Stimulated activated CD4-positive, alpha-beta T cell treated with anti-CD3 and anti-CD28 coated beads, Interleukin-15, amount 100 ng/mL, for 24 hours (primary cell): ENCODE measurements around the gene ZNF668.
A peak's percentile ranks its signal among the peaks of the same experiment; 100 is the strongest.
"Not testable (repeated sequence)": the region's sequence is repeated elsewhere in the genome, so short reads cannot be mapped to it uniquely, and the experiment has no call there.

Experiments used
- DNase-seq: peaks from one replicate; pipeline ENCODE4 v3.0.0-alpha.2; 2020

ZNF668 gene

DNA sequence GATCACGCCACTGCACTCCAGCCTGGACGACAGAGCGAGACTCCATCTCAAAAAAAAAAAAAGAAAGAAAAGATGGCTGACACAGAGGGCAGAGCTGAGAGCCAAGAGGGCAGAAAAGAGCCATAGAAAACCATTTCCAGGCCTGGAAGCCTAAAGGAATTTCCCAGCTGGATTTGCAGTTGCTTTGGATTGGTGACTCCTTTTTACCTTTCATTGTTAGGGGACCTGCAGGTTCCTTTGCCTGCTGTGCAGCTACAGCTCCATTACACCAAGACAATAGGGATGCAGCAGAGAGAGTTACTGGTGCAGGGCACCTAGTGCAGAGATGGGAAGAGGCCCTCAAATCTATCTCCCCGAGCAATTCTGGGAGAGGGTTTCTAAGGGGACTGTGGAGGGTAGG is 18.4 kb downstream of the ZNF668 start:
- no peak for DNase-seq

DNA sequence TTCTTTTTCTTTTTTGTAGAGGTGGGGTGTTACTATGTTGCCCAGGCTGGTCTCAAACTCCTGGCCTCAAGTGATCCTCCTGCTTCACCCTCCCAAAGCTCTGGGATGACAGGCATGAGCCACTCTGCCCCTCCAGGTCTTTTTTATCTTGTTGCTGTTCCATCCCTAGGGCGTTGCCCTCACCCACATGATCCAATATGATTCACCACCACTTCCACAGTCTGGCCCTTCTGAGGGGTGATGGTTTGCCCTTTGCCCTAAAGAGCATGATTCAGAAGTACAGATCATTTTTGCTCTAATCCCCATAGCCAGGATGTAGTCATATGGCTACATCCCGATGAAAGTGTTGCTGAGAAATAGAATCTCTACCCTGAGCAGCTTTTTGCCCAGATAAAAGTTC is 21.9 kb downstream of the ZNF668 start:
- DNase-seq, result no peak

DNA sequence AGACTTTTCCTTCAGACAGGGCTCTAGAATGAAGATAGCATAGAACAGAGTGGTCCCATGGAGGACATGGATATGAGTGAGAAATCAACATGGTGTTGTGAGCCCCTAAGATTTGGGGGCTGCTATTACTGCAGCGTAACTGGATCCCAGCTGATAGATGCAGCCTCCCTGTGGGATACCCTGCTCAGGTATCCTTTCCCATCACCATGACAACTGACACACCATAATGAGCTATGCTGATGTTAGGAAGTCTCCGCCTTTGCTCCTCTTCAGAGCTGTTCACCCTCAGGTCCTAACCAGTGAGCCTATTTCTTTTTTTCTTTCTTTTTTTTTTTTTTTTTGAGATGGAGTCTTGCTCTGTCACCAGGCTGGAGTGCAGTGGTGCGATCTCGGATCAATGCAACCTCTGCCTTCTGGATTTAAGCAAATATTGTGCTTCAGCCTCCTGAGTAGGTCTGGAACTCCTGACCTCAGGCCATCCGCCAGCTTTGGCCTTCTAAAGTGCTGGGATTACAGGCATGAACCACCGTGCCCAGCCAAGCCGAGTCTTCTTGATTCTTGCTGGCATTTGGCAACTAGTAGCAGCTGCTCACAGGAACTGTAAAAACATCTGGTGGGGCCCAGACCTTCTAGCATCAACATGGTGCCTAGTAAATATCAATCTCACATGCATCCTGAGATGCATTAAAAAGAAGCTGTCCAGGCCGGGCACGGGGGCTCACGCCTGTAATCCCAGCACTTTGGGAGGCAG is 23.6 kb downstream of the ZNF668 start:
- no peak for DNase-seq

DNA sequence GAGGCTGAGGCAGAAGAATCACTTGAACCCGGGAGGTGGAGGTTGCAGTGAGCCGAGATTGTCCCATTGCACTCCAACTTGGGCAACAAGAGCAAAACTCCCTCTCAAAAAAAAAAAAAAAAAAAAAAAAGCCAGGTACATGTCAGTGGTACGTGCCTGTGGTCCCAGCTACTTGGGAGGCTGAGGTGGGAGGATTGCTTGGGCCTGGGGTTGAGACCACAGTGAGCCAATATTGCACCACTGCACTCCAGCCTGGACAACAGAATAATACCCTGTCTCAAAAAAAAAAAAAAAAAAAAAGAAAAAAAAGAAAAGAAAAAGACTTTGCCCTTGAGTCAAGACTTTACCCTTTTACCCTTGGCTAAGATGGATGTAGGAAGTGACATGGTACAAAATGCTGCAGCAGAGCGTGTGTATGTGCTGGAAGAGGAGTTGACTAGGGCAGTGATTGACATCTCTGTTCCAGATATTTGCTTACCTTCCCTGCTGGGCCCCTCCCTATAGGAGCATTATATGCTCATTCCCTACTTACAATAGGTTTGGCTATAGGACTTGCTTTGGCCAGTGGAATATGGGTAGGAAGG is 30.1 kb downstream of the ZNF668 start:
- no peak for DNase-seq

DNA sequence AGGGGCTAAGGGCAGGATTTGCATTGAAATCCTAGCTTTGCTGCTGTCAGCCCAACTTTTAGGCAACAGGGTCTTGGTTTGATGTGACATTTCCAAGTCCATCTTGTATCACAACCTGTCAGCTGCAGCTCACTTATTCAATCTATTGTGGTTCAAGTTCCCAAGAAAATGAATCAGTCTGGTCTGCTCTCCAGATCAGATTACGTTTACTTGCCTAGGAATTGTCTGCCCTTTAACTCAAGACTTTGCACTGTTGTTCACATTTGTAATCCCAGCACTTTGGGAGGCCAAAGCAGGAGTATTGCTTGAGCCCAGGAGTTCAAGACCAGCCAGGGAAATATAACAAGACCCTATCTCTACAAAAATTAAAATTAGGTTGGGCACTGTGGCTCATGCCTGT is 30.7 kb downstream of the ZNF668 start:
- no peak for DNase-seq

DNA sequence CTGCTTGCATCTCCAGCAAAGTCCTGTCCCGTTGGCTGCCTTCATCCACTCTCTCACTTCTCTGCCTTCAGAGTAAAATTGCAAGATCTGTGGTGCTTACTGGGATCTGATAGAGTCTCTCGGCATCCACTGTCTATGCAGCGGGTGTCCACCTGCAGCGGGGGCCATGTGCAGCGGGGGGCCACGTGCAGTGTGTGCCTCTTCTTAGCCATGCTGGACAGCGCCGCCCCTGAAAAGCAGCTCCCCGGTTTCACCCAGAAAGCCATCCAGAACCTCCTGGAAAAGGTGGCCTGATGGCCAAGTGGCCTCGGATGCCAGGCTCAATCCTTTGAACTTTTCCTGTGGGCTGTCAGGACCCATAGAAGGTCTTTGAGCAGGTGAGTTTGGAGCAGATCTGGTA is 31.2 kb downstream of the ZNF668 start:
- DNase-seq, result no peak

DNA sequence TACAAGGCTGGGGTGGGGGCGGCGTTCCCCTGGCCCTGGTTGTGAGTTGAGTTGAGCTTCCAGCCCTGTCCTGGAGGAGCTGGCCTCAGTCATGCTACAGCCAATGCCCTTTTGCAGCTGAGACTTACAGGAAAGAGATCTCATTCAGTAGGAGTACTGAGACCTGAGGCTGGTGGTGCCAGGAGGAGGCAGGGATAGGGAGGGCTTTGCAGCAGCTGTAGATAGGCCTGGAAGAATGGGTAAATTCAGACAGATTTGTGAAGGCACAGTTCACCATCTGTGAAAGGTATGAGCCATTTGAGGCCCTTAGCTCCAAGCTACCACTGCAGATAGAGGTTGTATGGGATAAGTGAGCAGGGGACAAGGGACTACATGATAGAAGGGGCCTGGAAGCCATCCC is 35.0 kb downstream of the ZNF668 start:
- no peak for DNase-seq

DNA sequence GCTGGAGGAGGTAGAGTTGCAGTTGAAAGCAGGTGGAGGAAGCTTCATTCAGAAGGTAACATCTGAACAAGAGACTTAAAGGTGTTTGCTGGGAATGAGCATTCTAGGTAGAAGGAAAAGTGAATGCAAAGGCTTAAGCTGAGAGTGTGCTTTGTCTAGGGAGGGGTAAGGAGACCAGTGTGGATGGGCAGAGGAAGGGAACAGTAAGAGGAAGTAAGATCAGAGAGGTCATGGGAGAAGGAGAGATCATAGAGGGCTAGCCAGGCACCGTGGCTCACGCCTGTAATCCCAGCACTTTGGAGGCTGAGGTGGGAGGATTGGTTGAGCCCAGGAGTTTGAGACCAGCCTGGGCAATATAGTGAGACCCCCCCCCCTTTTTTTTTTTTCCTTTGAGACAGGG is 37.3 kb downstream of the ZNF668 start:
- DNase-seq, result no peak

DNA sequence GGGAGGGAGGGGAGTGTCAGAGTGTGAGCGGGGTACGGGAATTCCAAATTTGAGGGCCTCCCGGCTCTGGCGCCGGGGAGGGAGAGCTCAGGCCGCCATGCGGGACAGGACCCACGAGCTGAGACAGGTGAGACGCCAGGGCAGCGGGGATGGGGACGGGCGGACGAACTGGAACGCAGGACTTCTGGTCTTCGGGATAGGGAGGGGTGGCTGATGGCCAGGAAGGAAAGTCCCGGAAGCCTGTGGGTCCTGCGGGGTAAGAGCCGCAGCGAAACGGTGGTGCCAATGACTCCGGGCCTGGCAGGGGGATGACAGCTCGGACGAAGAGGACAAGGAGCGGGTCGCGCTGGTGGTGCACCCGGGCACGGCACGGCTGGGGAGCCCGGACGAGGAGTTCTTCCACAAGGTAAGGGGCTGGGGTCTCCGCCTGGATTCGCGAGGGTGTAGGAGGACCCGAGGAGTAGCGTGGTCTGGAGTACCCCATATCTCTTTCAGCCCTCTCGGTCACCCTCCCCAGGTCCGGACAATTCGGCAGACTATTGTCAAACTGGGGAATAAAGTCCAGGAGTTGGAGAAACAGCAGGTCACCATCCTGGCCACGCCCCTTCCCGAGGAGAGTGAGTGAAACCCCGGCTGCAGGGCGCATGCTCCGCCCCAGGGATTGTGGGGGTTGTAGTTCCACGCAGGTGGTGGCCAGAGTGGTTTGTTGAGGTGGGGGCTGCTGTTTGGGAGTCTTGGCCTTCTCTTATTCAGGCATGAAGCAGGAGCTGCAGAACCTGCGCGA is 40.1 kb downstream of the ZNF668 start:
- DNase-seq, result peak; percentile 93

DNA sequence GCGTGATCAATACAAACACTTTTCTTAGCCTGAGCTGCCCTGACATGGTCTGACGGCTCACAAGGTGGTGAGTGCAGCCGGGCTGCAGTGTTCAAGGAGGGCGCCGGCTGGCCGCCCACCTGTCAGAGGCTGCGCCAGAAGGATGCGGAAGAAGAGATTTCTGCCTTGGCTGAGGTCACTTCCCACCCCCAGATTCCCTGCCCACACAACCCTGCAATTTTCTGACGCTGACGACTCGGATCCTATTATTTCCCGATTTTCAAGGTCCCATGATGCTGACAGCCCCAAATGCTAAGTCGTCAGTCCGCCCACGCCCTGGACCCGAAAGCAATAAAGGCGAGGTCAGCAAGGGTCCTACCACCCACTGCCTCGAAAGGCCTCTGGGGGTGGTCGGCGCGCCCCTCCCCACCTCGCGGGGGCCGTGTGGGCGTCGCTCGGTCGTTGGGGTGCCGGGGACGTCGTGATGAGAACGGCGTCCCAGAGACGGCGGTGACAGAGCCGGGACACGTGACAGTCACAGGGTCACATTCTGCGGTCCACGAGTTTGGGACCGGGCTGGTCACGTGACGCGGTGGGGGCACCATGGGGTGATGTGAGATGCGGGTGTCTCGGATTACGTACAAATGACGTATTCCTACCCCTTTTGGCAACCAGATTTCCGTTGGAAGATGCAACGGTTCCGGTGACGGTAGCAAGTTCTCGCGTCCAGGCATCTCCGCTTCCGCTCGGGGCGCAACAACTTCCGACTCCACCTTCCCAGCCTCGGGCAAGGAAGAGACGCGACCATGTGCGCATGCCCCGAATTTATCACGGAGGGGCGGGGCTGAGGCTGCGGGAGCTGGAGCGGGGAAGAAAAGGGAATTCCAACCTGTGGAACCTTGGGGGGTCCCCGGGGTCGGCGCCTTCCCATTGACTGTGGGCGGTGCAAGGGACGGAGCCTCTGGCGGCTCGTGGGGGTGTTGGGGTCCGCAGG is 41.0 kb downstream of the ZNF668 start, which contains the start of gene STX4:
TSS of gene STX4 (plus strand) at position 823 of the 973 bp plus-strand sequence. CDS start 248 bp downstream, outside the sequence.
- DNase-seq, result peak; percentile 98

DNA sequence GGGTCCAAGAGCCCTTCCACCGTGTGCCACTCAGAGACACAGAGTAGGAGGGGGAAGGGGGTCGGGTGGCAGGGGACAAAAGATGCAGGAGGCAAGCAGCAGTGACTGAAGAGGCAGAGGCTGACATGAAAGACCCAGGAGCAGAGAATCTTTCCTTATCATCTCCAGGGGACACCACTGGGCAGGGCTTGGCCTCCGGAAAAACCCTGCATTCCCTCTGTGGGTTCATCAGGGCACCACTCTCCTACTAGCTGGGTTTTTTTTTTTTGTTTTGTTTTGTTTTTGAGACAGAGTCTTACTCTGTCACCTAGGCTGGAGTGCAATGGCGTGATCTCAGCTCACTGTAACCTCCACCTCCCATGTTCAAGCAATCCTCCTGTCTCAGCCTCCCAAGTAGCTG is 42.8 kb downstream of the ZNF668 start:
- no peak for DNase-seq

DNA sequence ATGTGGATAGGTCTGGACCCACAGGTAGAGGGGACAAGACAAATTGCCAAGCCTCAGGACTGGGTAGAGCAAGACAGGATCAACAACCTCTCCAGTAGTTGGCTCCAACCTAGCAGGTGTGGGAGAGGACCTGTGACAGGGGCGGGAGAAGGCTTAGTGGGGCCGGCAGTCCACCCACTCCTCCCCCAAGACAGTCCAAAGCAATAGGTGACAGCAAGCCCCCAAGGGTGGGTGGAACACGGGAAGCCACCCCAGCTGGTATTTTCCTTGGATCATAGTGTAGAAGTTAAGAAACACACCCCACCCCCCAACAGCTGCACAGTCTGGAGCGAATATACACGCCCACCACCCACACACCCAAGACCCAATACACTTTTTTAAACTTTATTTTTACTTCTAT is 44.8 kb downstream of the ZNF668 start:
- no peak for DNase-seq

DNA sequence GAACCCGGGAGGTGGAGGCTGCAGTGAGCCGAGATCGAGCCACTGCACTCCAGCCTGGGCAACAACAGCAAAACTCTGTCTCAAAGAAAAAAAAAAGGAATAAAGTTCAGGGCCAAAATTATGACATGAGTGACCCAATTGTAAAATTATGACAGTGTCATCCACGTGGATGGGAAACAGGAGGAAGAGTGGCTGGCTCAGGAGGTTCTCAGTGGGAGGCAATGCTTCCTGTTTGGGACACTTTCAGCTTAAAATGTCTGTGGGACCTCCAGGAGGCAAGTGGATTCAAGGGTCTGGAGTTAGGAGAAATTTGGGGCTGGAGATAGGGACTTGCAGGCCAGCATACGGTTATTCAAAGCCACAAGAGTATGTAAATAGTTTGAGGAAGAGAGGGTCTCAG is 48.7 kb downstream of the ZNF668 start:
- no peak for DNase-seq

DNA sequence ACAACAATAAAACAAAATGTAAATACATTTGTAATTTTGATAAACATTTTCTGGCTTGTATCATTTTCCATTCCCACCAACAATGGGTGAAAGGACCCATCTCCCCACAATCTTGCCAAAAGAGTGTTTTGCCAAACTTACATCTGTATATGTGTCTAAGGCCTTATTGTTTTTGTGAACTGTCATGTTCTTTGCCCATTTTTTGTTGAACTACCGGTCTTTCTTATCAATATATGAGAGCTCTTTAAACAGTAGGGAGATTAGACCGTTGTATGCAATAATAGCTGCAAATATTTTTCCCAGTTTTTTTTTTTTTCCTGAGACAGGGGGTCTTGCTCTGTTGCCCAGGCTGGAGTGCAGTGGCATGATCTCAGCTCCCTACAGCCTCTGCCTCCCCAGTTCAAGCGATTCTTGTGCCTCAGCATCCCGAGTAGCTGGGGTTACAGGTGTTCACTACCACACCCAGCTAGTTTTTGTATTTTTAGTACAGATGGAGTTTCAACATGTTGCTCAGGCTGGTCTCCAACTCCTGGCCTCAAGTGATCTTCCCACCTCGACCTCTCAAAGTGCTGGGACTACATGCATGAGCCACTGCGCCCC is 50.3 kb downstream of the ZNF668 start:
- DNase-seq, result no peak

DNA sequence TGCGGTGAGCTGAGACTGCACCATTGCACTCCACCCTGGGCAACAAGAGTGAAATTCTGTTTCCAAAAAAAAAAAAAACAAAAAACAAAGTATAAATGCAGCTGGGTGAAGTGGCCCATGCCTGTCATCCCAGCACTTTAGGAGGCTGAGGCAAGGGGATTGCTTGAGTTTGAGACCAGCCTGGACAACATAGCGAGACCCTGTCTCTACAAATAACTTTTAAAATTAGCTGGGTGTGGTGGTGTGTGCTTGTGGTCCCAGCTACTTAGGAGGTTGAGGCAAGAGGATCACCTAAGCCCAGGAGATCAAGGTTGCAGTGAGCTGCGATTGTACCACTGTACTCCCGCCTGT is 50.8 kb downstream of the ZNF668 start:
- no peak for DNase-seq

DNA sequence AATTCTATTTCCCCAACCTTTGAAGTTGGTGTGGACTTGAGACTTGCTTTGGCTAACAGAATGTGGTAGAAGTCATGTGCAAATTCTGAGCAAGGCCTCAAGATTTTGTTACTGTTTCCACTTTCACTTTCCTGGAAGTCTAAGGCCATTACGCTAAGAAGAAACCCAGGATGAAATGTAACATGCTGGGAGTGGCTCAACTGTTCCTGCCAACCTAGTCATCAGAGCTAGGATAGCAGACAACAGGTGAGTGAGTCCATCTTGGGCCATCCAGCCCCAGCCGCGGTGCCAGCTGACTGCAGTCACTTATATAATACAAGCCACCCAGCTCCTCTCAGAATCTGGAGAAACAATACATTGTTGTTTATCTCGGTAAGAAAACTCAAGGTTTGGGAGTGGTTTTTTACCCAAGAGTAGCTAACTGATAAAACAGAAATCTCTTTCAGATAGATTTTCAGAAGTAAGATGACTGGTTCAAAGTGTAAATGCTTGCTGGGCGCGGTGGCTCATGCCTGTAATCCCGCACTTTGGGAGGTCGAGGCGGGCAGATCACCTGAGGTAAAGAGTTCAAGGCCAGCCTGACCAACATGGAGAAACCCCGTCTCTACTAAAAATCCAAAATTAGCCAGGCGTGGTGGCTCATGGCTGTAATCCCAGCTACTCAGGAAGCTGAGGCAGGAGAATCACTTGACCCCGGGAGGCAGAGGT is 51.3 kb downstream of the ZNF668 start:
- DNase-seq, result no peak

DNA sequence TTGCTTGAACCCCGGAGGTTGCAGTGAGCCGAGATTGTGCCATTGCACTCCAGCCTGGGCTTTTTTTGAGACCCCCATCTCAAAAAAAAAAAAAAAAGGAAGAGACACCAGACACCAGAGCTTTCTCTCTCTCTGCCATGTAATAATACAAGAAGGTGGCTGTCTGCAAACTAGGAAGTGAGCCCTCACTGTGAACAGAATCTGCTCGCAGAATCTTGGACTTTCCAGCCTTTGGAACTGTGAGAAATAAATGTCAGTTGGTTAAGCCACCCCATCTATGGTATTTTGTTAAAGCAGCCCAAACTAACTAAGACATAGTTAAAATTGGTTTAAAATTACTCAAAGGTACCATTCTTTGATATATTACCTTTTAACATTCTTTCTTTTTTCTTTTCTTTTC is 53.5 kb downstream of the ZNF668 start:
- no peak for DNase-seq

DNA sequence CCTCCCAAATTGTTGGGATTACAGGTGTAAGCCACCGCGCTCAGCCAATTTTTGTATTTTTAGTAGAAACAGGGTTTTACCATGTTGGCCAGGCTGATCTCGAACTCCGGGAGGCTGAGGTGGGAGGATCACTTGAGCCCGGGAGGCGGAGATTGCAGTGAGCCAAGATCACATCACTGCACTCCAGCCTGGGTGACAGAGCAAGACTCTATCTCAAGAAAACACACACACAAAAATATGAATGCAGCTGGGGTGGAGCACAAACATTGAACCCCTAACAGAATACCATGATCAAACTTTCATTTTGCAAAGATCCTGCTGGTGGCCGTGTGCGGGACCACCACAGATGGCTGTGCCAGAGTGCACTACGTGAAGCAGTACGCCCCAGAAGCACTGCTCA is 56.3 kb downstream of the ZNF668 start:
- not testable (repeated sequence) for DNase-seq

DNA sequence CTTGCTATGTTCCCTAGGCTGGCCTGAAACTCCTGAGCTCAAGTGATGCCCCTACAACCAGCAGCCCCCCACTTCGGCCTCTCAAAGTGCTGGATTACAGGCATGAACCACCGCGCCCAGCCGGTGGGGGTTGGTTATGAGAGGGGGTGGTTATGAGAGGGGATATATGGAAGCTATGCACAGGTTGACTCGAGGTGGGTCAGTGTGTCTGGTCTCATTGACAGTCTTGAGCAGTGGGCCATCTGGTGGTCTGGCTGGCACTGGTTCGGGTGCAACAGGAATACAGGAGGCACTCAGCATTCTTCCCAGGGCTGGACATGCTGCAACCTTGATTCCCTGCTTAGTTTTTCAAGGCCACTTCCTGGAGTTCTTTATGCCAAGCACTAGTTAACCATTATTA is 58.0 kb downstream of the ZNF668 start:
- no peak for DNase-seq

DNA sequence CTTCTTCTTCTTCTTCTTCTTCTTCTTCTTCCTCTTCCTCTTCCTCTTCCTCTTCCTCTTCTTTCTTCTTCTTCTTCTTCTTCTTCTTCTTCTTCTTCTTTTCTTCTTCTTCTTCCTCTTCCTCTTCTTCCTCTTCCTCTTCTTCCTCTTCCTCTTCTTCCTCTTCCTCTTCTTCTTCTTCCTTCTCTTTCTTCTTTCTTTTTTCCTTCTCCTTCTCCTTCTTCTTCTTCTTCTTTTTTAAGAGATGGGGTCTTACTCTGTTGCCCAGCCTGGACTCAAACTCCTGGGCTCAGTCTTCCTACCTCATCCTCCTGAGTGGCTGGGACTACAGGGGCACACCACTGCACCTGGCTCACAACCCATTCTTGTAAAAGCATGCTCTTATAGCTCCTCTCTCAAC is 60.7 kb downstream of the ZNF668 start:
- not testable (repeated sequence) for DNase-seq

DNA sequence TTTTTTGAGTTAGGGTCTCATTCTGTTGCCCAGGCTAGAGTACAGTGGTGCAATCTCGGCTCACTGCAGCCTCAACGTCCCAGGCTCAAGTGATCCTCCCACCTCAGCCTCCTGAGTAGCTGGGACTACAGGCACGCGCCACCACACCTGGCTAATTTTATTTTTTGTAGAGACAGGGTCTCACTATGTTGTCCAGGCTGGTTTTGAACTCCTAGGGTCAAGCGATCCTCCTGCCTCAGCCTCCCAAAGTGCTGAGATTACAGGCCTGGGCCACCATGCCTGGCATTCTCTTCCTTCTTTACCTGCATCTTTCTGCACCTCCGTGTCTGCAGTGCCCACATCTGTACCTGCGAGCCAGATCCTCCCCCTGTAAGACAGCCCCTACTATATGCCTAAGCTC is 62.2 kb downstream of the ZNF668 start:
- DNase-seq, result not testable (repeated sequence)
